SU-DHL-6 (cell line): Measurements from ENCODE around the gene MYO1D.

ENCODE experiments used
- H2AFZ ChIP-seq: fragments of 200-600 bp; sonication (generic); 2 replicates; pipeline ENCODE4 v1.6.1; 2014; ENCODE audit warnings: low read depth, mild to moderate bottlenecking, moderate library complexity, mixed read lengths, antibody characterized with exemption, low read length; ENCODE audit not compliant: severe bottlenecking
- H3F3A ChIP-seq: fragments of 200-600 bp; shearing (Covaris generic); 2 replicates; pipeline ENCODE4 v1.6.0; 2016; ENCODE audit warnings: antibody characterized with exemption, mild to moderate bottlenecking; ENCODE audit not compliant: insufficient read depth
- H3K27ac ChIP-seq: fragments of 200-600 bp; sonication (generic); 2 replicates; pipeline ENCODE4 v1.5.1; 2016; ENCODE audit warnings: low read depth, mild to moderate bottlenecking, low read length, moderate library complexity, mixed read lengths
- H3K27me3 ChIP-seq: fragments of 200-600 bp; sonication (generic), shearing (Covaris generic); 2 replicates; pipeline ENCODE4 v1.6.0; 2014; ENCODE audit warnings: mild to moderate bottlenecking, low read length
- H3K36me3 ChIP-seq: fragments of 200-600 bp; sonication (generic); 2 replicates; pipeline ENCODE4 v1.6.1; 2014; ENCODE audit warnings: mild to moderate bottlenecking, low read length, mixed read lengths
- H3K4me2 ChIP-seq: fragments of 300-600, 200-600 bp; shearing (Covaris generic), sonication (generic); 2 replicates; pipeline ENCODE4 v1.6.0; 2014; ENCODE audit warnings: low read length, low read depth, mild to moderate bottlenecking; ENCODE audit not compliant: poor library complexity, severe bottlenecking
- H3K4me3 ChIP-seq: fragments of 200-600 bp; sonication (generic); 2 replicates; pipeline ENCODE4 v1.5.1; 2014; ENCODE audit warnings: antibody characterized with exemption, low read length, mild to moderate bottlenecking, mixed read lengths; ENCODE audit not compliant: insufficient read depth, poor library complexity, severe bottlenecking
- H3K79me2 ChIP-seq: fragments of 200-600 bp; sonication (generic); 2 replicates; pipeline ENCODE4 v1.6.1; 2014; ENCODE audit warnings: mild to moderate bottlenecking, low read length, moderate library complexity; ENCODE audit not compliant: insufficient read depth
- H3K9ac ChIP-seq: fragments of 200-600 bp; sonication (generic); 2 replicates; pipeline ENCODE4 v1.7.0; 2014; ENCODE audit warnings: mild to moderate bottlenecking, low read length
- H3K9me2 ChIP-seq: fragments of 200-600 bp; sonication (generic); replicated peaks from 2 replicates; pipeline ENCODE4 v1.6.1; 2014; ENCODE audit warnings: low read length; ENCODE audit not compliant: insufficient read depth
- H3K9me3 ChIP-seq: fragments of 200-600 bp; sonication (generic); 2 replicates; pipeline ENCODE4 v1.6.1; 2014; ENCODE audit warnings: low read length, mixed read lengths; ENCODE audit not compliant: insufficient read depth
- H4K20me1 ChIP-seq: fragments of 200-600 bp; sonication (generic); 2 replicates; pipeline ENCODE4 v1.6.1; 2014; ENCODE audit warnings: low read depth, mild to moderate bottlenecking, antibody characterized with exemption, low read length, moderate library complexity, mixed read lengths
- CTCF ChIP-seq: fragments of 200-600 bp; sonication (generic); IDR thresholded peaks from one replicate; pipeline ENCODE4 v1.5.1; 2017; ENCODE audit warnings: antibody characterized with exemption, mild to moderate bottlenecking, low read length, moderate library complexity; ENCODE audit not compliant: insufficient read depth, poor library complexity, severe bottlenecking
- EZH2phosphoT487 ChIP-seq: fragments of 200-600 bp; sonication (generic), shearing (Covaris generic); conservative IDR thresholded peaks from 2 replicates; pipeline ENCODE4 v1.6.1; 2018; ENCODE audit warnings: mild to moderate bottlenecking, antibody characterized with exemption, low read length, moderate library complexity, mixed read lengths

The MYO1D gene

GRCh38 chr17:32626379-32626791 is 250.5 kb downstream of the MYO1D start:
- H3K9me3 ChIP-seq: no peaks in the 10 kb centered on the region
- no peaks in the 10 kb centered on the region for H3K36me3 ChIP-seq
- no peaks in the 10 kb centered on the region for H3F3A ChIP-seq
- no peaks in the 10 kb centered on the region for H3K9me2 ChIP-seq
- H3K79me2 ChIP-seq: no peaks in the 10 kb centered on the region
- H3K9ac ChIP-seq: no peak overlapping the region
- H4K20me1 ChIP-seq: no peaks in the 10 kb centered on the region
- H3K4me3 ChIP-seq: no peak overlapping the region
- TF ChIP-seq CTCF (no peak), EZH2phosphoT487 (no peak)
- H3K27ac ChIP-seq: no peak overlapping the region
- H3K27me3 ChIP-seq: no peaks in the 10 kb centered on the region
- no peak overlapping the region for H2AFZ ChIP-seq
- no peak overlapping the region for H3K4me2 ChIP-seq

- TF ChIP-seq CTCF (no peak), EZH2phosphoT487 (no peak)
- H3K4me2 ChIP-seq: no peak overlapping the region
- no peaks in the 10 kb centered on the region for H4K20me1 ChIP-seq
- H3K9me2 ChIP-seq: no peaks in the 10 kb centered on the region
- H3K27ac ChIP-seq: no peak overlapping the region
- no peak overlapping the region for H3K9ac ChIP-seq
- no peak overlapping the region for H2AFZ ChIP-seq
- no peaks in the 10 kb centered on the region for H3K36me3 ChIP-seq
- H3F3A ChIP-seq: no peaks in the 10 kb centered on the region
- H3K27me3 ChIP-seq: no peaks in the 10 kb centered on the region
- no peak overlapping the region for H3K4me3 ChIP-seq
- no peaks in the 10 kb centered on the region for H3K79me2 ChIP-seq
- no peaks in the 10 kb centered on the region for H3K9me3 ChIP-seq
These were observed 251.0 kb downstream of the MYO1D start for GRCh38 chr17:32625971-32626370.

GRCh38 chr17:32623196-32623595 is 253.7 kb downstream of the MYO1D start:
- Histone ChIP-seq H3K4me3 (no peak overlapping the region), H2AFZ (no peak overlapping the region), H3K9me3 (no peaks in the 10 kb centered on the region), H3K36me3 (no peaks in the 10 kb centered on the region), H3K4me2 (no peak overlapping the region), H3F3A (no peaks in the 10 kb centered on the region), H4K20me1 (no peaks in the 10 kb centered on the region), H3K27ac (no peak overlapping the region), H3K79me2 (no peaks in the 10 kb centered on the region), H3K9me2 (no peaks in the 10 kb centered on the region), H3K27me3 (no peaks in the 10 kb centered on the region), H3K9ac (no peak overlapping the region)
- TF ChIP-seq CTCF (no peak), EZH2phosphoT487 (no peak)
